ENCODE data around the gene TMEM41A. TPM values are rescaled to one million over a fixed set of nuclear protein-coding genes. Genes with fewer than 3 reads are reported as not detected.
A peak's percentile ranks its signal among the peaks of the same experiment; 100 is the strongest.

TMEM41A gene
- 10 to 100 TPM; 21.4 to 21.8 TPM for total RNA-seq

- Mint-ChIP-seq H3K27ac (peak within 1 kb of the TSS; percentile 82), H3K36me3 (ENCODE audit: low read depth) (peaks cover 23% of the 10 kb centered on the region), H3K4me1 (peaks cover 21% of the 10 kb centered on the region), H3K9me3 (no peaks in the 10 kb centered on the region), H3K4me3 (peak within 1 kb of the TSS; percentile 83), H3K27me3 (peaks cover 5% of the 10 kb centered on the region)
- POLR2A ChIA-PET = interaction anchor here (0.7 to 1.8 kb wide), 7 partner anchors 10 to 87 kb away, joined by 3 to 17 read pairs (median 4); partner anchors contain the start of gene SENP2
- DNase-seq = peak; percentile 92
- CTCF ChIA-PET = interaction anchor here (1.1 kb wide), 1 partner anchor 60 kb away, joined by 5 read pairs; no protein-coding TSS in a partner anchor
These were observed at the start of gene TMEM41A for GRCh38 chr3:185498503-185499396. Gene TMEM41A (minus strand): TSS chr3:185499035. CDS start chr3:185498961, 74 bp downstream.

GRCh38 chr3:185540695-185541094 is 41.9 kb upstream of the TMEM41A start:
- POLR2A ChIA-PET = no interaction called here
- Mint-ChIP-seq H3K36me3 (ENCODE audit: low read depth) (peaks cover 3% of the 10 kb centered on the region), H3K4me1 (peaks cover 17% of the 10 kb centered on the region)

GRCh38 chr3:185539934-185540333 is 41.1 kb upstream of the TMEM41A start:
- Mint-ChIP-seq H3K27me3 (no peaks in the 10 kb centered on the region), H3K4me3 (no peak overlapping the region), H3K4me1 (peaks cover 17% of the 10 kb centered on the region), H3K27ac (no peak overlapping the region), H3K9me3 (no peaks in the 10 kb centered on the region), H3K36me3 (ENCODE audit: low read depth) (peaks cover 3% of the 10 kb centered on the region)
- POLR2A ChIA-PET = no interaction called here
- CTCF ChIA-PET = no interaction called here
- no peak for DNase-seq

More at GRCh38 chr3:185540695-185541094, 41.9 kb upstream of the TMEM41A start:
- H3K4me3 Mint-ChIP-seq = no peak overlapping the region
- no peak for DNase-seq
- no peaks in the 10 kb centered on the region for H3K27me3 Mint-ChIP-seq
- H3K9me3 Mint-ChIP-seq = no peaks in the 10 kb centered on the region
- no peak overlapping the region for H3K27ac Mint-ChIP-seq
- CTCF ChIA-PET = no interaction called here

GRCh38 chr3:185537369-185537970 is 38.6 kb upstream of the TMEM41A start:
- H3K4me1 Mint-ChIP-seq = peaks cover 16% of the 10 kb centered on the region
- ChIA-PET POLR2A (interaction anchor here (0.7 kb wide), 1 partner anchor 39 kb away, joined by 3 read pairs; the partner anchor contains the start of gene TMEM41A), CTCF (interaction anchor here (0.5 kb wide), 1 partner anchor 17 kb away, joined by 4 read pairs; no protein-coding TSS in a partner anchor)
- peak; percentile 49 for DNase-seq
- H3K9me3 Mint-ChIP-seq = no peaks in the 10 kb centered on the region
- peak overlapping the region; percentile 25 for H3K4me3 Mint-ChIP-seq
- H3K27me3 Mint-ChIP-seq = no peaks in the 10 kb centered on the region
- peaks cover 3% of the 10 kb centered on the region for H3K36me3 Mint-ChIP-seq (ENCODE audit: low read depth)
- peak overlapping the region; percentile 85 for H3K27ac Mint-ChIP-seq

GRCh38 chr3:185534511-185534910 is 35.7 kb upstream of the TMEM41A start:
- Mint-ChIP-seq H3K4me3 (no peak overlapping the region), H3K27me3 (no peaks in the 10 kb centered on the region), H3K27ac (no peak overlapping the region), H3K9me3 (no peaks in the 10 kb centered on the region), H3K4me1 (peaks cover 15% of the 10 kb centered on the region), H3K36me3 (ENCODE audit: low read depth) (peaks cover 3% of the 10 kb centered on the region)
- no peak for DNase-seq
- ChIA-PET POLR2A (interaction anchor here (1.8 kb wide), 1 partner anchor 51 kb away, joined by 4 read pairs; the partner anchor contains the start of gene SENP2), CTCF (interaction anchor here (2.4 kb wide), 1 partner anchor 25 kb away, joined by 11 read pairs; no protein-coding TSS in a partner anchor)

- Mint-ChIP-seq H3K27me3 (no peaks in the 10 kb centered on the region), H3K4me1 (peaks cover 14% of the 10 kb centered on the region), H3K27ac (no peak overlapping the region), H3K4me3 (no peak overlapping the region), H3K36me3 (ENCODE audit: low read depth) (peaks cover 3% of the 10 kb centered on the region), H3K9me3 (no peaks in the 10 kb centered on the region)
- POLR2A ChIA-PET = no interaction called here
- CTCF ChIA-PET = interaction anchor here (2.4 kb wide), 1 partner anchor 26 kb away, joined by 11 read pairs; no protein-coding TSS in a partner anchor
- DNase-seq = no peak
These were observed 34.1 kb upstream of the TMEM41A start for GRCh38 chr3:185532901-185533300.

- ChIA-PET POLR2A (no interaction called here), CTCF (interaction anchor here (1.2 to 2.3 kb wide), 3 partner anchors 24 to 130 kb away, joined by 3 to 5 read pairs (median 5); no protein-coding TSS in a partner anchor)
- H3K9me3 Mint-ChIP-seq = no peaks in the 10 kb centered on the region
- H3K4me1 Mint-ChIP-seq = no peaks in the 10 kb centered on the region
- no peak overlapping the region for H3K27ac Mint-ChIP-seq
- H3K36me3 Mint-ChIP-seq (ENCODE audit: low read depth) = no peaks in the 10 kb centered on the region
- no peak for DNase-seq
- no peak overlapping the region for H3K4me3 Mint-ChIP-seq
- H3K27me3 Mint-ChIP-seq = peaks cover 1% of the 10 kb centered on the region
These were observed 32.0 kb upstream of the TMEM41A start for GRCh38 chr3:185530856-185531255.

- Mint-ChIP-seq H3K4me3 (no peak overlapping the region), H3K27ac (no peak overlapping the region), H3K4me1 (no peaks in the 10 kb centered on the region), H3K9me3 (no peaks in the 10 kb centered on the region), H3K27me3 (peaks cover 10% of the 10 kb centered on the region), H3K36me3 (ENCODE audit: low read depth) (no peaks in the 10 kb centered on the region)
- no peak for DNase-seq
- POLR2A ChIA-PET = no interaction called here
- CTCF ChIA-PET = interaction anchor here (0.6 to 1.2 kb wide), 2 partner anchors 132 to 251 kb away, joined by 3 read pairs; no protein-coding TSS in a partner anchor
These were observed 29.7 kb upstream of the TMEM41A start for GRCh38 chr3:185528532-185528931.

- no peak overlapping the region for H3K4me3 Mint-ChIP-seq
These were observed 28.5 kb upstream of the TMEM41A start for GRCh38 chr3:185527364-185527763.

GRCh38 chr3:185526349-185526951 is 27.6 kb upstream of the TMEM41A start:
- POLR2A ChIA-PET = no interaction called here
- no peak overlapping the region for H3K27ac Mint-ChIP-seq
- H3K4me1 Mint-ChIP-seq = no peaks in the 10 kb centered on the region
- CTCF ChIA-PET = no interaction called here
- no peaks in the 10 kb centered on the region for H3K36me3 Mint-ChIP-seq (ENCODE audit: low read depth)
- H3K4me3 Mint-ChIP-seq = no peak overlapping the region
- no peak for DNase-seq
- H3K9me3 Mint-ChIP-seq = no peaks in the 10 kb centered on the region
- H3K27me3 Mint-ChIP-seq = peaks cover 15% of the 10 kb centered on the region

More at GRCh38 chr3:185527364-185527763, 28.5 kb upstream of the TMEM41A start:
- DNase-seq = no peak
- POLR2A ChIA-PET = no interaction called here
- Mint-ChIP-seq H3K9me3 (no peaks in the 10 kb centered on the region), H3K27me3 (peaks cover 11% of the 10 kb centered on the region), H3K4me1 (no peaks in the 10 kb centered on the region), H3K36me3 (ENCODE audit: low read depth) (no peaks in the 10 kb centered on the region), H3K27ac (no peak overlapping the region)
- CTCF ChIA-PET = no interaction called here

- Mint-ChIP-seq H3K27ac (no peak overlapping the region), H3K36me3 (ENCODE audit: low read depth) (no peaks in the 10 kb centered on the region), H3K9me3 (no peaks in the 10 kb centered on the region), H3K4me3 (no peak overlapping the region), H3K27me3 (peaks cover 21% of the 10 kb centered on the region), H3K4me1 (no peaks in the 10 kb centered on the region)
- CTCF ChIA-PET = interaction anchor here (1.0 to 1.2 kb wide), 2 partner anchors 10 to 139 kb away, joined by 3 read pairs; no protein-coding TSS in a partner anchor
- POLR2A ChIA-PET = no interaction called here
- DNase-seq = no peak
These were observed 22.7 kb upstream of the TMEM41A start for GRCh38 chr3:185521349-185522138.

GRCh38 chr3:185519021-185519420 is 20.2 kb upstream of the TMEM41A start:
- CTCF ChIA-PET = no interaction called here
- Mint-ChIP-seq H3K27ac (no peak overlapping the region), H3K4me3 (no peak overlapping the region), H3K27me3 (peaks cover 19% of the 10 kb centered on the region), H3K36me3 (ENCODE audit: low read depth) (no peaks in the 10 kb centered on the region), H3K9me3 (no peaks in the 10 kb centered on the region), H3K4me1 (no peaks in the 10 kb centered on the region)
- DNase-seq = no peak
- POLR2A ChIA-PET = no interaction called here
